Endothelial cell of umbilical vein (primary cell): ENCODE measurements around the gene DCHS1.

Experiments used
- EZH2 ChIP-seq: IDR thresholded peaks from 2 replicates; pipeline ENCODE4 v1.6.1; 2012; ENCODE audit warnings: borderline replicate concordance, low read depth, mild to moderate bottlenecking, moderate library complexity, low read length, inconsistent platforms; ENCODE audit not compliant: severe bottlenecking
- JUN ChIP-seq: IDR thresholded peaks from 2 replicates; pipeline ENCODE4 v1.6.1; 2011; ENCODE audit warnings: borderline replicate concordance, low read depth; ENCODE audit not compliant: insufficient read length, insufficient read depth
- MYC ChIP-seq: IDR thresholded peaks from one replicate; pipeline ENCODE4 v1.6.1; 2011; ENCODE audit warnings: mild to moderate bottlenecking, low read depth, low read length
- POLR2A ChIP-seq: IDR thresholded peaks from 2 replicates; pipeline ENCODE4 v1.6.1; 2012; ENCODE audit warnings: low read depth, mild to moderate bottlenecking, control low read depth, low read length
- POLR2AphosphoS5 ChIP-seq: IDR thresholded peaks from 2 replicates; pipeline ENCODE4 v1.6.1; 2012; ENCODE audit warnings: low read depth, mild to moderate bottlenecking, control low read depth, low read length, moderate library complexity; ENCODE audit not compliant: insufficient read depth
- TF ChIP-seq, protein P1 (sequence below), 2 donors: IDR thresholded peaks; 1 replicate in 1 of 2; 2 replicates in 1 of 2; pipeline ENCODE4 v1.5.1; 2011; ENCODE audit warnings: low read length in 2 of 2, mild to moderate bottlenecking in 2 of 2, moderate library complexity in 2 of 2, control low read depth in 1 of 2, inconsistent platforms in 1 of 2, low read depth in 1 of 2; ENCODE audit not compliant: insufficient read depth in 1 of 2; ENCODE audit errors: extremely low read depth in 1 of 2
- TF ChIP-seq, protein P2 (sequence below): IDR thresholded peaks from 2 replicates; pipeline ENCODE4 v1.6.1; 2011; ENCODE audit not compliant: insufficient read depth, insufficient read length

DNA sequence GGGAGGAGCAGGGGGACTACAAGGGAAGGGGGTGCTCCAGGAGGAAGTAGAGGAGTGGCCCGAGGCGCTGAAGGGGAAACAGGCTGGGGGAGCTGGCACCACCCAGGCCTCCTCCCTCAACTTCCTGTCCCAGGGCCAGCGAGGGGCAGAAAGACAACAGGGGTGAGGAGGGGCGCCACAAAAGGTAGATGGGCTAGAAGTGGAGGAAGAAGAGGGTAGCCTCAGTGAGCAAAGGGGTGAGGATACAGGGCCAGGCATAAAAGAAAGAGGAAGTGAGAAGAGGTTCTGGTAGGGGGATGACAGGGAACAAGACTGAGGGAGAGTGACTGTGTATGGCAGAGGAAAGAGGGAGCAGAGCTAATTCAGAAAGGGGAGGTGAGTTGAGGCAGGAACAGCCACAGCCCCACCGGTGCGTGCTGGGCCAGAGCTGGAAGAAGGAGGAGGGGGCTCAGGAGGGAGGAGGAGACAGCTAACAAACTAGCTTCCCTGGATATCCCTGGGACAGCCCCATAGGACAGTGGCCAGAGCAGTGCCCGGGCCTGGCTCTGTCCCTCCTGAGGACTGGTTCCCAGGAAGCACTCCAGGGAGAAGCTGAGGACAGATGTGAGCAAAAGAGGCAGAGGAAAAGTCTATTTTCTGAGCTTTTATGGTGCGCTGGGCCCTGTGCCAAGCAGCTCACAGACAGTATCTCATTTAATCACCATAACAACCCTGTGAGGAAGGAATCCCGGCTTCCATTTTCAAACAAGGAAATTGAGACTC lies 8.5 kb downstream of the DCHS1 start:
- TF ChIP-seq, protein P1, sequence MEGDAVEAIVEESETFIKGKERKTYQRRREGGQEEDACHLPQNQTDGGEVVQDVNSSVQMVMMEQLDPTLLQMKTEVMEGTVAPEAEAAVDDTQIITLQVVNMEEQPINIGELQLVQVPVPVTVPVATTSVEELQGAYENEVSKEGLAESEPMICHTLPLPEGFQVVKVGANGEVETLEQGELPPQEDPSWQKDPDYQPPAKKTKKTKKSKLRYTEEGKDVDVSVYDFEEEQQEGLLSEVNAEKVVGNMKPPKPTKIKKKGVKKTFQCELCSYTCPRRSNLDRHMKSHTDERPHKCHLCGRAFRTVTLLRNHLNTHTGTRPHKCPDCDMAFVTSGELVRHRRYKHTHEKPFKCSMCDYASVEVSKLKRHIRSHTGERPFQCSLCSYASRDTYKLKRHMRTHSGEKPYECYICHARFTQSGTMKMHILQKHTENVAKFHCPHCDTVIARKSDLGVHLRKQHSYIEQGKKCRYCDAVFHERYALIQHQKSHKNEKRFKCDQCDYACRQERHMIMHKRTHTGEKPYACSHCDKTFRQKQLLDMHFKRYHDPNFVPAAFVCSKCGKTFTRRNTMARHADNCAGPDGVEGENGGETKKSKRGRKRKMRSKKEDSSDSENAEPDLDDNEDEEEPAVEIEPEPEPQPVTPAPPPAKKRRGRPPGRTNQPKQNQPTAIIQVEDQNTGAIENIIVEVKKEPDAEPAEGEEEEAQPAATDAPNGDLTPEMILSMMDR (IDR thresholded peaks at IDR 0.05; ENCODE audit: extremely low read depth in 1 of 2, insufficient read depth in 1 of 2, low read depth in 1 of 2, low read length in 2 of 2) = no peak
- TF ChIP-seq POLR2AphosphoS5 (no peak), MYC (no peak), JUN (no peak), POLR2A (no peak), EZH2 (no peak)
- TF ChIP-seq, protein P2, sequence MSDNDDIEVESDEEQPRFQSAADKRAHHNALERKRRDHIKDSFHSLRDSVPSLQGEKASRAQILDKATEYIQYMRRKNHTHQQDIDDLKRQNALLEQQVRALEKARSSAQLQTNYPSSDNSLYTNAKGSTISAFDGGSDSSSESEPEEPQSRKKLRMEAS = no peak
